T1000 (cell line): ENCODE data around the gene POU6F2.
"Not testable (repeated sequence)": the region's sequence is repeated elsewhere in the genome, so short reads cannot be mapped to it uniquely, and the experiment has no call there.

Experiments
- DNase-seq: peaks from one replicate; lab custom pipeline; 2025; ENCODE audit warnings: mixed read lengths; lab: John Stamatoyannopoulos, UW

The POU6F2 gene, protein sequence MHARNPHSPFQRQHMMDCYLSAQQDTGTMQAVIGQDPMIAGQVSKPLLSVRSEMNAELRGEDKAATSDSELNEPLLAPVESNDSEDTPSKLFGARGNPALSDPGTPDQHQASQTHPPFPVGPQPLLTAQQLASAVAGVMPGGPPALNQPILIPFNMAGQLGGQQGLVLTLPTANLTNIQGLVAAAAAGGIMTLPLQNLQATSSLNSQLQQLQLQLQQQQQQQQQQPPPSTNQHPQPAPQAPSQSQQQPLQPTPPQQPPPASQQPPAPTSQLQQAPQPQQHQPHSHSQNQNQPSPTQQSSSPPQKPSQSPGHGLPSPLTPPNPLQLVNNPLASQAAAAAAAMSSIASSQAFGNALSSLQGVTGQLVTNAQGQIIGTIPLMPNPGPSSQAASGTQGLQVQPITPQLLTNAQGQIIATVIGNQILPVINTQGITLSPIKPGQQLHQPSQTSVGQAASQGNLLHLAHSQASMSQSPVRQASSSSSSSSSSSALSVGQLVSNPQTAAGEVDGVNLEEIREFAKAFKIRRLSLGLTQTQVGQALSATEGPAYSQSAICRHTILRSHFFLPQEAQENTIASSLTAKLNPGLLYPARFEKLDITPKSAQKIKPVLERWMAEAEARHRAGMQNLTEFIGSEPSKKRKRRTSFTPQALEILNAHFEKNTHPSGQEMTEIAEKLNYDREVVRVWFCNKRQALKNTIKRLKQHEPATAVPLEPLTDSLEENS

GRCh38 chr7:38977685-38978084 lies at the start of gene POU6F2:
Gene POU6F2, plus strand, starts transcription at chr7:38977909. Its CDS starts 45 bp downstream, at chr7:38977954.
- DNase-seq = no peak

DNA sequence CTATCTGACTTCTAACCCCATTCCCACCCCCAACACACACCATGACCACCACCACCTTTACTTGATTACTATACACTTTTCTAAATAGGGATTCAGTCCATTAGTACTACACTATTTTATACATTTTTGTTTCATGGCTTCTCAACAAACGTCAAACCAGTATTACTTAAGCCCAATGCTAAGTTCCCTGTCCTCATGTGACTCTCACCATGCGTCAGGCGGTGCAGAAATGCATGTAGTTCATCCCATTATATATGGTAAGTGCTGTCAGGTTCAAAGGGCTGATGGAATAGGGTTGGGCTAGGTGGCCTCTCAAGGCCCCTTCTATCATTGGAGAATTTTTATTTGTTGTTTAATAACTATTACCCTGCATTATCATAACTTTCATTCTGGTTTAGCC lies 49.2 kb upstream of the POU6F2 start:
- no peak for DNase-seq

DNA sequence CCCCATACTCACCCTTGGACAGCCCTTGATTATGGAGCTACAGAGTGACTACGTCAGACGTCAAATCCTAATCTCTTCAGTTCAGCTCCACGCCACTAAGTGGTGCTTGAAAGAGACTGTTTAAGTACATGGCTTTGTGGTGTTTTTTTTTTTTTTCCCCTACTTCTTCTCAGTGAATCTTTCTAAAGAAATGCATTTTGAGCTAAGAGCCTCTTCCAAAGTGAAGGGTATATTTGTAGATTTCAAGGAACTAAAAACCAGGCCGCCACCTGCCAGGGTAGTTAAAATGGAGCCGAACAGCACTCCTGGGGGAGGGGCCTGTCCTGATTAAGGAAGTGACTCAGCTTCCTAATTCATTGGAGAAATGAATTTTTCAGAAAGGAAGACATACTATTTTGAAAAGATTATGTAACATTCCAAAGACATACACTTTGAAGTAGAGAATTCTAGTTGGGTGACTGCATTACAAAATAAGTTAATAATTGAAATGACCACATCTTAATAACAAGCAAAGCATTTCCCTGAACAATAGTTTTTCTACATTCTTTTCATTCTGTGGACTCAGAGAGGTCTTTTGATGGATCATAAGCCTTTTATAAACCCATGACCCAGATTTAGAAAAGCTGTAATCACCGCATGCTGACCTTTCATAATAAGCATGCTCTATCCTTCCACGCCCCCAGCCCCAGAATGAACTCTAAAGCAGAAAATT lies 48.1 kb upstream of the POU6F2 start:
- no peak for DNase-seq

DNA sequence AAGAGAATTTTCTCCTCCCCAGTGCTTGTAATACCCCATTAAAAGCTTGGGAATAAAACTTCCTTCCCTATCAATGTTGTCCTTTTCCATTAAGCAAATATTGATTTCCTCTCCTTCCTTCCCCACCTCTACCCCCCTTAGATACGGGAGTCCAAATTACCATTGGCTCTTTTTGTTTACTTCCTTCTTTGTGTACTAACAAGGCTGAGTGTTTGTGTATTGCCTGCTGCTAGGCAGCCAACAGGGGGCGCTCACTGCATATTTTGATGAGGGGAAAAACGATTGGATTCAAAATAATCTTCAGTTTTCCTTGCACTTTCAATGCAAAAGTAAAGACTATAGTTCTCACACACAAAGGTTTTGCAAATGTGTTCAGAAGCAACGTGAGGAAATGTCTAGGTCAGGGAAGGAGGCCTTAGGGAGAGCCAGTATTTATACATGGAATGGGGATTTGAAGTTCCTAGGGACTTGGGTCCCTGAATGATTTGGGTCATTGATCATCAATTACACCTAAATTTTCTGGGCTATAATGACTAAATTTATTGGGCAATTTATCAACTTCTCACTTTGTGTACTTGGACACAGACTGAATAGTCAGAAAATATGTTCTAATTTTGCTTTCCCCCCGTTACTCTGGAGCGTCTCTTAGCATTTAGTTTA lies 45.1 kb upstream of the POU6F2 start:
- DNase-seq = peak; percentile 41

DNA sequence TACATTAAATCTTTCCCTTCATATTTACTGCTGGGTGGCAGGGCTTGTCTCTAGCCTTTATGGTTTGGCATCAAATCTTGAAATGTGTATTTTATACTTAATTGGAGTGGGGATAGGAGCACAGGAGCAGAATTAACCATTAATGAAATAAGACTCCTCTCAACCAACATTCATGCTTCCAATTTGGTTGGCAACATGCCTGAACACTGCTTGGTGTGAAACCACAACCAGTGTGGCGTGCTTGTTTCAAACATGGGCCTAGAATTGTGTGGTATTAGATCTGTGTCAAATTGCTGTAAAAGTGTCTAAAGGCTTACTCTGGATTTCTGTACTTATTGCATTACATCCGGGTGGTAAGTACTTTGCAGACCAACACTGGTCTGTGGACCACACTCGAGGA lies 43.7 kb upstream of the POU6F2 start:
- no peak for DNase-seq

DNA sequence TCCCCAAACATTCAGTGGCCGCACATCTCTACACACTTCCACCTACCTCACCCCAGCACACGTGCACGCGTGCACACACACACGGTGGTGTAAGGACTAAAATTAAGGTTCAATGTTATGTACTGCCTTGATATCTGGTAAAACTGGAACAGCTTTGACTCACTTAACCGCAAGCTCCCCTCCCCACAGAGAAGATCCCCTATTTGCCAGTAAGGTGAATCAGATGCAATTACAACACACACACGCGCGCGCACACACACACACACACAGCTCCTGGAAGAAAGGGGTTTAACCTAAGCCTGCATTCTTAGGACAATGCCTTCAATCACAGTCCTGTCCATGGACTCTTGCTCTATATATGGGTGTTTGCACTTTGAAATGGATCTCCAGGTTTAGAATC lies 43.2 kb upstream of the POU6F2 start:
- DNase-seq = no peak

GRCh38 chr7:38936641-38937040 lies 41.1 kb upstream of the POU6F2 start:
- DNase-seq = no peak

DNA sequence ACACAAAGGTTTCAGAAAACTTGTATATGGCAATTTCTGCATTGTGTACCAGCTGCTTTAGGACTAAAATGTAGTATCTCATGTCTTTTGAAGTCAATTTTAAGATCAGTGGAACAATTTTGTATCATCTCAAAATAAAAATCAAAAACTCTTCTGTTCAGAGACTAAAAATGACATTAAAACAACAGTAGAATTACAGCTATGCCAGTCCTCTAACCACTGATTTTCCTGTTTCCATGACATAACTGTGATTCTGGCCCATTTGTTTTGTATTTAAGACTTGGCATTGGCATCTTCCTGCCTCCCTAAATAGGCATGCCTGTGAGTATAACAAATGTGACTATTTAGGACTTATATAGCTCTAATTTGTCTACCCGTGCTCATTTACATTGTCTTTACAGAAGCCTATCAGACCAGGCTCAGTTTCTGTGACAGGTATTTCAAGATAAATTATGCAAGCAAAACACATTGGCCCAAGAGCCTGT lies 39.7 kb upstream of the POU6F2 start:
- DNase-seq = no peak

GRCh38 chr7:38938589-38938988 lies 39.1 kb upstream of the POU6F2 start:
- DNase-seq = no peak

DNA sequence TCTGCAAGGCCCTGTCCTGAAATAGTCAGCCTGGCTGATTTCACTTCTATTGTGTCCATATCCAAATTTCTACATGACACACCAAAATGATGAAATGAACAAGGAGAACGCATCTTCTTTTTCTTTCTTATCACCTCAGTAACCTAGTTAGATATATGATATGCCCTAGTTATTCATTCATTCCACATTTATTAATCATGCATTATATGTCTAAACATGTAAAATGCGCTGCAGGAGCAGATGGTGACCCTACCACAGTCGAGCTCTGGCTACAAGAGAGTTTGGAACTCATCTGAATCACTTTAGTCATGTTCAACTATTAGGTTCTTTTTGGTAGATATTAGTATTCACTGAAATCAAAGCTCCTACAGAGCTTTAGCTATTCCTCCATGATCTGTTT lies 36.9 kb upstream of the POU6F2 start:
- DNase-seq = no peak

- DNase-seq = no peak
Observed at GRCh38 chr7:38942431-38943051, 35.2 kb upstream of the POU6F2 start.

DNA sequence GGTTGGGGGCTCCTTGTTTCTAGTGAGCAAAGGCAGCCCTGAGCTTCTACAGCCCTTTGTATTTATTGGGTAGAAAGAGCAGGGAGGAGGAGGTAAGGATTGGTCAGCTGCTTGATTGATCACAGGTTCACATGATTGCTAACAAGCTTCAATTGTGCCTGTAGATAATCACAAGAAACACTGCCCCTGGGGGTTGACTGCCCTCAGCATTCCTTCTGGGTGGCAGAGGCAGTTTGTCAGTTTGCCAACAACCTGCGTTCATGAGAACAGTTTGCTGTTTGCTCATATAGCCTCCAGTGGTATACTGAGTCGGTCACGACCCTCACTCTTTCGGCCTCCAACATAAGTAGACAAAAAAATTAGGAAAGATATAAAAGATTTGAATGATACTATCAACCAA lies 30.2 kb upstream of the POU6F2 start:
- not testable (repeated sequence) for DNase-seq

GRCh38 chr7:38950309-38950708 lies 27.4 kb upstream of the POU6F2 start:
- DNase-seq = no peak

- no peak for DNase-seq
Observed at GRCh38 chr7:38951213-38951612, 26.5 kb upstream of the POU6F2 start.

GRCh38 chr7:38953227-38953626 lies 24.5 kb upstream of the POU6F2 start:
- DNase-seq = no peak

DNA sequence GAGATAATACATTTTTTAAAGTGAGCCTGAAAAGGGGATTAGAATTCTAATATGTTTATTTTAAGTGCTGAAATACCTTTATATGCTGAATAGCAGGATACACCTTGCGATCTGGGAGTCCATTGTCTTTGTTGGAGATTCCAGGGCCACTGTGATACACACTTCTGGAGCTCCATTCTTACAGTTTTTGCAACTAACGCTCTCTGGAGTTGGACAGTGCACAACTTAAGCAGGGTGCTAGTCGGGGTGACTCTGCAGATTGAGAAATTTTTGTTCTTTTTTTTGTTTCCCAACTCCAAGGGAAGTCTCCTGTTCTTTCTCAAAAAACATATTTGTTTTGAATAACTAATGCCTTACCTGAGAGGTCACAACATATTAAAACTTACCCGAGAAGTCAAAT lies 23.7 kb upstream of the POU6F2 start:
- DNase-seq = no peak

DNA sequence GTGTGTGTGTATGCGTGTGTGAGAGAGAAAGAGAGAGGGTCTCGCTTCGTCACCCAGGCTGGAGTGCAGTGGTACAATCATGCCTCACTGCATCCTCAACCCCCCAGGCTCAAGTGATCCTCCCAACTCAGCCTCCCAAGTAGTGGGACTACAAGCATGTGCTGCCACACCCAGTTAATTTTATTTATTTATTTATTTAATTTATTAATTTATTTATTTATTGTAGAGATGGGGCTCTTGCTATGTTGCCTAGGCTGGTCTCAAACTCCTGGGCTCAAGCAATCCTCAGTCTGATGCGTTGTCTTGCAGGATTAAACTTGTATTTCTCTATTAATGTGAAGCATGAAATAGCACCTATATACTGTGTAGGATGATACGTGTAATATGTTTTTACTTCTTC lies 21.8 kb upstream of the POU6F2 start:
- DNase-seq = no peak

GRCh38 chr7:38962028-38962427 lies 15.7 kb upstream of the POU6F2 start:
- no peak for DNase-seq

DNA sequence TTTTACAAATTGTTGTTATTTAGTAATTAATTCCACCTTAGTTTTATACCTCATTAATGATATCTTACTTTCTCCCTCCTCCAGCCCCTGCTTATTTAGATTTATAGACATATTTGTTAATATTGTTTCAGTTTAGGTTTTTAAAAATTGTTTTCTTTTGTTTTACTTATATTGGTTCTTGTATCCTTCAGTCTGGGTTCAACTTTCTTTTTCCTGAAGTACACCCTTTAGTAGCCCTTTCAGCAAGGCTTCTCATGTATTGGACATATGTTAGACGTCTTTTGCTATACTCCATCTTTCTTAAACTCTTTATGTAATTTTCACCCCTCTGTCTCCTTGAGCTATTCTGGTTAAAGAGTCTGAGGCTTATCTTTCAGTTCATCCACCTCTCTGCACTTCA lies 12.8 kb upstream of the POU6F2 start:
- no peak for DNase-seq

- no peak for DNase-seq
Observed at GRCh38 chr7:38973760-38974159, 3.9 kb upstream of the POU6F2 start.

GRCh38 chr7:38975944-38976392 lies 1.7 kb upstream of the POU6F2 start:
- no peak for DNase-seq

- DNase-seq = no peak
Observed at GRCh38 chr7:38978491-38978890, 782 bp downstream of the POU6F2 start.
